HUDEP-2 (cell line): ENCODE results near the gene LRRC72.

Experiments used
- DNase-seq, 76 experiments: peaks; one replicate each; lab custom pipeline; 2025; ENCODE audit not compliant: unreplicated experiment in 76 of 76; lab: John Stamatoyannopoulos, UW

The LRRC72 gene

DNA sequence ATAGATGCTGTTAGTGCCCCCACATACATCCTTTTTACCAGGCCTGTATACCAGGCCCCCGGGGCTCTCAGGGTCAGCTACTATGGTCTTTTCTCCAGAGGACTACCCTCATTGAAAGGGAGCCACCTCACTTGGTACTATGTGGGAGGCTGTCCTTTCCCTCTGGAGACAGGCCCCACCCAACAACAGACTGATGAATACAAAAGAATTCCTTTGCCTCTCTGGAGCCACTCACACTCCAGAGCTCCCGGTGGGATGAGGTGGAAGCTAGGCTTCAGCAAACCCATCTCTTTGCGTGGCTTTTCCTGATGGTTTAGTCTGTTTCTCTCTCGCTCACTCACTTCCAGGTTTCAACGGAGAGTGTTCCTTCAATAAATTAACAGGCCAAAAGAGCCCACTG, 88.6 kb downstream of the LRRC72 start:
- no peak for DNase-seq

DNA sequence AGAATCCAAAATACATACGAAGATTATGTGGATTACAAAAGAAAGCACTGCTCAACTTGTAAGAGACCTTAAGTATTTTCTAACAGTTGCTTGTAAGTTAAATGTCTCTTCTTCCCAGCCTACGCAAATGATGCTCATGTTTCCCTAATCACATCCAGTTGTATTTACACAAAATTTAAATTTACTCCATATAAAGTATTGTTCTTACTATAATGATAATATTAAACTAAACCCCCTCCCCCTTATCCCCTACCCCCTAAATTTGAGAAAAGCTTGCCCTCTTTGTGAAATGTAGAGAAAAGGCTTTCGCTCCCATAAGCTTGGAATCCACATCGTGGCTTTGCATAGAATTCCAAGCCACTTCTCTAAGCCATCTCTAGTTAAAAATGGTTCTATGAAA, 89.5 kb downstream of the LRRC72 start:
- no peak for DNase-seq

DNA sequence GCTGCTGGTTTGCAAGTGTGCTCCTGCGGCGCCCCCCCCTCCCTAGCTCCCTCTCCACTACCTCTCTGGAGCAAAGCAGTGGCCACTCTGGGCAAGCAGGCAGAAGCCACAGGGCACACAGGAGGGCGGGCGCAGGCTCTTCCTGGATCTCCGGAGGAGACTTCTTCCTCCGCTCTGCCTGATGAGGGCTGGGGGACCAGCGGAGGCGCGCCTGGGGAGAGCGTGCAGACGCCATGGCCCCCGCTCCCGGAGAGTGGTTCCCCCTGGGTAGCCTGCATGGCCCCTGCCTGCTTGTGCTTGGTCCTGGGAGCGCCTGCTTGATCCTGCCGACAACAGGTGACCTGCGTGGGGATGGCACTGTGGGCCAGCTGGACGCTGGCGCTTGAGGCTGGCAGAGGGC, 89.9 kb downstream of the LRRC72 start:
- DNase-seq = no peak

DNA sequence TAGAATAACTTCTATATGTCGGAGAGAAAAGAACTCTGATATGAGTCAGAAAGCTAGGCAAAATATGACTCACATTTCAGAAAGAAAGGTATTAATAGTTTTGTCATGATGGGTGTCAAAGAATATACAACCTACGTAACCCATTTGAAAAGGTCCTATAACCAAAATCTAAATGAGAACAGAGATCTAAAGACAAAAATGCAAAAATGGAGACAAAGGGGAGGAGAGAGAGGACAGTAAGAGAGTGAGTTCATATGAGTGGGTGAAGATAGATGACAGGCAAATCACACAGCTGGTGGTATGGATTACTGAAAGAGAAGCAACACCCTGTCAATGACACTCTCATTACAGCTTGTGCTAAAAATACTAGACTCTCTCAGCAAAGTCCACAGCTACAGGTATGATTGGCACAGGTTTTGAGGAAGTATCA, 93.4 kb downstream of the LRRC72 start:
- DNase-seq = no peak

DNA sequence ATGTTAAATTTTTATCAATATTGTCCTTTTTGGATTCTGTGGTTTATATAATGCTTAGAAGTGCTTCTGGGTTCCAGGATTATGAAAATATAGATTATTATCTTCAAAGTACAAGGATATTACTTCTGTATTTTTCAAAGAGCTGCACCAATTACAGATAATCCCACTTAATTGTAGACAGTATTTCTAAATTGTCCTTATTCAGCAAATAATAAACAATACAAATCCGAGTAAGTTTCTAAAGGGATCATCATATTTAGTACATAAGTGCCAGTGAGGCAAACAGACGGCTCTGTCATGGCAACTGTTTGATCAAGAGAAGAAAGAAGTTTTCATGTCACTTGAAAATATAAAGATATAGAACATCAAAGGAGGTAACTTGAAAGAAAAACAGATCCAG, 99.8 kb downstream of the LRRC72 start:
- DNase-seq = no peak

DNA sequence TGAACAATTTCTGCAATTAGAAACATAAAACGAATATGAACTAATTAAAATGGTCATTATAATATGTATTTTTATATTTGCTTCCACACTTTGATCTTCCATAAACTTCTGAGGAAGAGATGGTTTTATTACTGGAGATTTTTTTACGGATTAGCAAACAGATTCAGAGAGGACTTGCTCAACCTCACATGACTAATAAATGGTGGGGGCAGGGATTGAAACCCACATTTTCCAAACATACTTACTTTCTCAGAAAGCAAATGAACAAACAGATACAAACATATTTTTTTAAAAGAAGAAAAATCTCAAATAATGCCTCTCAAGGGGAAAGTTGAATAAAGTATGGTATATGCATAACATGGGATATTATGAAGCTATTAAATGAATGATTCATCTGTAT, 100.6 kb downstream of the LRRC72 start:
- no peak for DNase-seq

DNA sequence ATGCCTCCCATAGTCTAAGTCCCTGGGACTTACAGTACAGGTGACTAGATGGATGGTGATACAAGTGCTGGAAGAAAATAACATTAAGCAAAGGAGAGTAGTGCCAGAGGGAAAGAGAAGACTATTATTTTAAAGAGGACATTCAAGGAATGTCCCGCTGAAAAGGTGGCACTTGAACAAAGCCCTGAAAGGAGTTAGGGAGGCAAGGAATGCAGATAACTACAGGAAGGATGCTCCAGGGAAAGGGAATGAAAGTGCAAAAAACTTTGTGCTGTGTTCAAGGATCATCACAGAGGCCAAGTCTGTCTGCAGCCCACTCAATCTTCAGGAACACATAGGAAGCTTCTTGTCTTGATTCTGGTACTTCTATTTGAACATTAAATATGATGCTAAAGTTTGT, 104.0 kb downstream of the LRRC72 start:
- no peak for DNase-seq
